KMS-11 (cell line): Measurements from ENCODE around the gene MAPK1IP1L.
A peak's percentile ranks its signal among the peaks of the same experiment; 100 is the strongest.
"Not testable (repeated sequence)": the region's sequence is repeated elsewhere in the genome, so short reads cannot be mapped to it uniquely, and the experiment has no call there.

Experiments
- H2AFZ ChIP-seq: fragments of 200-600 bp; sonication (generic); 2 replicates; pipeline ENCODE4 v1.6.1; 2016; ENCODE audit warnings: antibody characterized with exemption, mixed run types, low read depth
- H3K27ac ChIP-seq: fragments of 200-600 bp; sonication (generic); 2 replicates; pipeline ENCODE4 v1.6.1; 2016; ENCODE audit warnings: mild to moderate bottlenecking, mixed run types
- H3K27me3 ChIP-seq: fragments of 200-600 bp; sonication (generic); 2 replicates; pipeline ENCODE4 v1.6.1; 2017; ENCODE audit warnings: mild to moderate bottlenecking, low read depth, mixed run types, moderate library complexity; ENCODE audit not compliant: insufficient read depth
- H3K36me3 ChIP-seq: fragments of 200-600 bp; sonication (generic); 2 replicates; pipeline ENCODE4 v1.6.1; 2017; ENCODE audit warnings: mild to moderate bottlenecking, mixed run types; ENCODE audit not compliant: insufficient read depth
- H3K4me1 ChIP-seq: fragments of 200-600 bp; sonication (generic); 2 replicates; pipeline ENCODE4 v1.6.1; 2016; ENCODE audit warnings: mild to moderate bottlenecking, low read depth, mixed run types; ENCODE audit not compliant: poor library complexity, severe bottlenecking
- H3K4me2 ChIP-seq: fragments of 200-600 bp; sonication (generic); 2 replicates; pipeline ENCODE4 v1.7.0; 2016; ENCODE audit warnings: mild to moderate bottlenecking, mixed run types
- H3K4me3 ChIP-seq: fragments of 200-600 bp; sonication (generic); IDR thresholded peaks from 2 replicates; pipeline ENCODE4 v1.6.1; 2017; ENCODE audit warnings: low read depth, low read length, mixed read lengths; ENCODE audit not compliant: insufficient read depth
- H3K79me2 ChIP-seq: fragments of 200-600 bp; sonication (generic); 2 replicates; pipeline ENCODE4 v1.6.1; 2016; ENCODE audit warnings: low read depth, mixed run types; ENCODE audit not compliant: insufficient read depth
- H3K9ac ChIP-seq: fragments of 200-600 bp; sonication (generic); 2 replicates; pipeline ENCODE4 v1.6.1; 2016; ENCODE audit warnings: mild to moderate bottlenecking, mixed run types
- H4K20me1 ChIP-seq: fragments of 200-600 bp; sonication (generic); 2 replicates; pipeline ENCODE4 v1.6.1; 2016; ENCODE audit warnings: mild to moderate bottlenecking, mixed run types; ENCODE audit not compliant: insufficient read depth
- CTCF ChIP-seq: fragments of 200-600 bp; sonication (generic); conservative IDR thresholded peaks from 2 replicates; pipeline ENCODE4 v1.6.1; 2017; ENCODE audit warnings: low read depth, mild to moderate bottlenecking, antibody characterized with exemption, low read length, moderate library complexity, mixed read lengths

MAPK1IP1L gene

GRCh38 chr14:55074662-55075061 lies 23.2 kb downstream of the MAPK1IP1L start:
- no peak for TF ChIP-seq CTCF
- no peaks in the 10 kb centered on the region for H3K27me3 ChIP-seq
- peak overlapping the region; percentile 52 for H3K27ac ChIP-seq
- peak overlapping the region; percentile 76 for H3K4me2 ChIP-seq
- H2AFZ ChIP-seq: peak overlapping the region; percentile 53
- H3K79me2 ChIP-seq: no peaks in the 10 kb centered on the region
- H3K4me3 ChIP-seq: no peak overlapping the region
- H3K4me1 ChIP-seq: peaks cover 24% of the 10 kb centered on the region
- H3K36me3 ChIP-seq: no peaks in the 10 kb centered on the region
- peak overlapping the region; percentile 27; the same call in 1 of the 2 replicates for H3K9ac ChIP-seq
- no peaks in the 10 kb centered on the region for H4K20me1 ChIP-seq

GRCh38 chr14:55075628-55076175 lies 24.3 kb downstream of the MAPK1IP1L start:
- H3K36me3 ChIP-seq: no peaks in the 10 kb centered on the region
- H3K4me2 ChIP-seq: peak overlapping the region; percentile 76; the same call in 1 of the 2 replicates
- H3K27ac ChIP-seq: no peak overlapping the region
- peaks cover 24% of the 10 kb centered on the region for H3K4me1 ChIP-seq
- no peak overlapping the region for H2AFZ ChIP-seq
- no peak for TF ChIP-seq CTCF
- no peak overlapping the region for H3K4me3 ChIP-seq
- H3K79me2 ChIP-seq: no peaks in the 10 kb centered on the region
- H3K27me3 ChIP-seq: no peaks in the 10 kb centered on the region
- H4K20me1 ChIP-seq: no peaks in the 10 kb centered on the region
- H3K9ac ChIP-seq: no peak overlapping the region

GRCh38 chr14:55077170-55078151 lies 26.0 kb downstream of the MAPK1IP1L start:
- H4K20me1 ChIP-seq: no peaks in the 10 kb centered on the region
- no peak overlapping the region for H3K27ac ChIP-seq
- H3K9ac ChIP-seq: no peak overlapping the region
- no peaks in the 10 kb centered on the region for H3K27me3 ChIP-seq
- TF ChIP-seq CTCF: no peak
- peaks cover 24% of the 10 kb centered on the region for H3K4me1 ChIP-seq
- no peak overlapping the region for H3K4me3 ChIP-seq
- H3K79me2 ChIP-seq: no peaks in the 10 kb centered on the region
- no peak overlapping the region for H2AFZ ChIP-seq
- no peak overlapping the region for H3K4me2 ChIP-seq
- no peaks in the 10 kb centered on the region for H3K36me3 ChIP-seq

- H3K36me3 ChIP-seq, H3K4me2 ChIP-seq, H3K4me3 ChIP-seq, H3K27ac ChIP-seq, H4K20me1 ChIP-seq, H3K9ac ChIP-seq, H3K27me3 ChIP-seq, H2AFZ ChIP-seq, H3K79me2 ChIP-seq, H3K4me1 ChIP-seq: not testable (repeated sequence)
Observed at GRCh38 chr14:55079961-55080360, 28.5 kb downstream of the MAPK1IP1L start.
